ENCODE data around the gene FCGR1A.
"Not testable (repeated sequence)": the region's sequence is repeated elsewhere in the genome, so short reads cannot be mapped to it uniquely, and the experiment has no call there.

DNA sequence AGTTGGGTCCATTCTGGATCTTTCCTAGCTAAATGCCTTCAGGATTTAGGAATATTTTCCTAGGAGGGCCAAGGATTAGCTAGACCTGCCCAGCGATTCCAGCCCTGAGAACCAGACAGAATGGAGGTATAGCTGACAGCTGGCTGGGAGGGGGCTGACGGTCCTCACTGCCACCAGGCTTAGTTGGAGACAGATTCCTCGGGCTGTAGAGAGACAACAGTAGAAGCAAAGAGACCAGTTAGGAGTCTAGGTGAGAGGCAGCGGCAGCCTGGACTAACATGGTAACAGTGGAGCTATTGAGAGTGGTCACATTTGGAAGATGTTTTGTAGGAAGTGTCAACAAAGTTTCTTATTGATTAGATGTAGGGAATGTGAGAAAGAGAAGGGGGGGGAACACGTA, 11.4 kb downstream of the FCGR1A start:
- TF ChIP-seq, protein P1, sequence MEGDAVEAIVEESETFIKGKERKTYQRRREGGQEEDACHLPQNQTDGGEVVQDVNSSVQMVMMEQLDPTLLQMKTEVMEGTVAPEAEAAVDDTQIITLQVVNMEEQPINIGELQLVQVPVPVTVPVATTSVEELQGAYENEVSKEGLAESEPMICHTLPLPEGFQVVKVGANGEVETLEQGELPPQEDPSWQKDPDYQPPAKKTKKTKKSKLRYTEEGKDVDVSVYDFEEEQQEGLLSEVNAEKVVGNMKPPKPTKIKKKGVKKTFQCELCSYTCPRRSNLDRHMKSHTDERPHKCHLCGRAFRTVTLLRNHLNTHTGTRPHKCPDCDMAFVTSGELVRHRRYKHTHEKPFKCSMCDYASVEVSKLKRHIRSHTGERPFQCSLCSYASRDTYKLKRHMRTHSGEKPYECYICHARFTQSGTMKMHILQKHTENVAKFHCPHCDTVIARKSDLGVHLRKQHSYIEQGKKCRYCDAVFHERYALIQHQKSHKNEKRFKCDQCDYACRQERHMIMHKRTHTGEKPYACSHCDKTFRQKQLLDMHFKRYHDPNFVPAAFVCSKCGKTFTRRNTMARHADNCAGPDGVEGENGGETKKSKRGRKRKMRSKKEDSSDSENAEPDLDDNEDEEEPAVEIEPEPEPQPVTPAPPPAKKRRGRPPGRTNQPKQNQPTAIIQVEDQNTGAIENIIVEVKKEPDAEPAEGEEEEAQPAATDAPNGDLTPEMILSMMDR (IDR thresholded peaks at IDR 0.05), result not testable (repeated sequence)
- TF ChIP-seq POLR2AphosphoS5, POLR2A (IDR thresholded peaks at IDR 0.05): not testable (repeated sequence)

All from breast epithelium (tissue), 3 donors.